Fibroblast of mammary gland (primary cell): ENCODE data around the gene SMIM1.

Experiments used
- DNase-seq: peaks from one replicate; pipeline ENCODE4 v3.0.0-alpha.2; 2010; ENCODE audit warnings: low read depth
- H3K4me3 ChIP-seq: 2 replicates; pipeline ENCODE4 v1.5.1; 2011; ENCODE audit warnings: low read depth, mild to moderate bottlenecking, low read length, moderate library complexity; ENCODE audit not compliant: control insufficient read depth
- TF ChIP-seq, protein P1 (sequence below): conservative IDR thresholded peaks from 2 replicates; pipeline ENCODE4 v1.5.1; 2011; ENCODE audit warnings: low read depth, low read length, inconsistent platforms; ENCODE audit not compliant: control insufficient read depth, insufficient read depth

SMIM1 gene

DNA sequence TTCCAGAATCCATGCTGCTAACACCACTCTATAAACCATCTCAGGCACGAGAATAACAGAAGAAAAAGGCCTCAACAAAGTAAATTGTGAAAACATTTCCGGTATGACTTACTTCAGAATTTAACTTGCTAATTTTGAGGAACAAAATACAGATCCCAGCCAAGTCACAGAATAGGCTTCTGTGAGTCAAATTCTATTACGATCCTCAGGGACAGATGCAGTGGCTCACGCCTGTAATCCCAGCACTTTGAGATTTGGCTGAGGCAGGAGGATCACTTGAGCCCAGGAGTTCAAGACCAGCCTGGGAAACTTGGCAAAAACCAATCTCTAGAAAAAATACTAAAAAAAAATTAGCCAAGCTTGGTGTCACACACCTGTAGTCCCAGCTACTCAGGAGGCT, 29.1 kb upstream of the SMIM1 start:
- no peak overlapping the region for H3K4me3 ChIP-seq
- TF ChIP-seq, protein P1, sequence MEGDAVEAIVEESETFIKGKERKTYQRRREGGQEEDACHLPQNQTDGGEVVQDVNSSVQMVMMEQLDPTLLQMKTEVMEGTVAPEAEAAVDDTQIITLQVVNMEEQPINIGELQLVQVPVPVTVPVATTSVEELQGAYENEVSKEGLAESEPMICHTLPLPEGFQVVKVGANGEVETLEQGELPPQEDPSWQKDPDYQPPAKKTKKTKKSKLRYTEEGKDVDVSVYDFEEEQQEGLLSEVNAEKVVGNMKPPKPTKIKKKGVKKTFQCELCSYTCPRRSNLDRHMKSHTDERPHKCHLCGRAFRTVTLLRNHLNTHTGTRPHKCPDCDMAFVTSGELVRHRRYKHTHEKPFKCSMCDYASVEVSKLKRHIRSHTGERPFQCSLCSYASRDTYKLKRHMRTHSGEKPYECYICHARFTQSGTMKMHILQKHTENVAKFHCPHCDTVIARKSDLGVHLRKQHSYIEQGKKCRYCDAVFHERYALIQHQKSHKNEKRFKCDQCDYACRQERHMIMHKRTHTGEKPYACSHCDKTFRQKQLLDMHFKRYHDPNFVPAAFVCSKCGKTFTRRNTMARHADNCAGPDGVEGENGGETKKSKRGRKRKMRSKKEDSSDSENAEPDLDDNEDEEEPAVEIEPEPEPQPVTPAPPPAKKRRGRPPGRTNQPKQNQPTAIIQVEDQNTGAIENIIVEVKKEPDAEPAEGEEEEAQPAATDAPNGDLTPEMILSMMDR: no peak
- DNase-seq: peak; percentile 31

DNA sequence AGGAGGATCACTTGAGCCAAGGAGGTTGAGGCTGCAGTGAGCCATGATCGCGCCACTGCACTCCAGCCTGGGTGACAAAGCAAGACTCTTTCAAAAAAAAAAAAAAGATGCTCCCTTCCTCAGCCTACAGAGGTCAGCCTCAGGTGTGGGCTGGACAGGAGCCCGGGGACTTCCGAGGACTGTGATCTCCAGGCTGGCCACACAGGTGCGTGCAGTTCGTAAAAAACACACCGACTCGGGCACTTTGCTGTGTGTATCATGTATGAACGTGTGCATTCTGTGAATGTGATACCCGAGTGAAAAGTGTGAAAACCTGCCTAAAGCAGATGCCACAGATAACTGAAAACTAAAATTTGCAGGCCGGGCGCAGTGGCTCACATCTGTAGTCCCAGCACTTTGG, 28.7 kb upstream of the SMIM1 start:
- H3K4me3 ChIP-seq: no peak overlapping the region
- DNase-seq: no peak
- TF ChIP-seq, protein P1: no peak

- TF ChIP-seq, protein P1: no peak
- no peak overlapping the region for H3K4me3 ChIP-seq
- DNase-seq: no peak
Measured at GRCh38 chr1:3744646-3745045, 27.9 kb upstream of the SMIM1 start.

DNA sequence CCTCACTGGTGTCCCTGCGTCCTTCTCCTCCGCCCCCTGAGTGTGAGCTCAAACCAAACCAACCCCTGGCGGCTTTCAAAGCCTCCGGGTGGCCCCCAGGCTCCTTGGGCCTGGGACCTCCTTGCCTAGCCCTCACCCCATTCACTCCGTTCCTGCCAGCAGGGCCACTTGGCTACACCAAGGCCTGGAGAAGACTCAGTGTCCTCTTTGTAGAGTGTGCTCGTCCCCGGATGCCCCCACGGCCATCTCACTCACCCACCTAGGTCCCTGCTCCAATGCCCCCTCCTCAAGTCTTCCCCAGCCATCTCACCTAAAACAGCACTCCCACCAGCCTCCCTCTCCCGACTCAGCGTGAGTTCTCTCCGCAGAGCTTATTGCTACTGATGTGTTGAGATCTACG, 27.5 kb upstream of the SMIM1 start:
- H3K4me3 ChIP-seq: no peak overlapping the region
- TF ChIP-seq, protein P1: no peak
- no peak for DNase-seq

GRCh38 chr1:3745590-3746381, 26.8 kb upstream of the SMIM1 start:
- no peak for DNase-seq
- H3K4me3 ChIP-seq: no peak overlapping the region

GRCh38 chr1:3746389-3746829, 26.1 kb upstream of the SMIM1 start:
- peak overlapping the region; percentile 64 for H3K4me3 ChIP-seq
- peak; percentile 6 for DNase-seq
- TF ChIP-seq, protein P1: no peak

More at GRCh38 chr1:3745590-3746381, 26.8 kb upstream of the SMIM1 start:
- TF ChIP-seq, protein P1: no peak
